Lower leg skin (tissue), 4 donors: ENCODE measurements around the gene MYO5A. TPM values are rescaled to one million over a fixed set of nuclear protein-coding genes. Genes with fewer than 3 reads are reported as not detected.
"Not testable (repeated sequence)": the region's sequence is repeated elsewhere in the genome, so short reads cannot be mapped to it uniquely, and the experiment has no call there.

Experiments used
- DNase-seq, 2 donors: peaks; one replicate each; pipeline ENCODE4 v3.0.0-alpha.2; 2019; ENCODE audit warnings: low spot score in 2 of 2
- H3K4me3 ChIP-seq: fragments of 200-600 bp; sonication (generic); 2 replicates; pipeline ENCODE4 v1.5.1; 2017; ENCODE audit warnings: mild to moderate bottlenecking, low read depth; ENCODE audit not compliant: poor library complexity, severe bottlenecking
- CTCF ChIP-seq, 3 donors: fragments of 450-650 bp; IDR thresholded peaks; one replicate each; pipeline ENCODE4 v1.5.1; 2016; ENCODE audit warnings: antibody characterized with exemption in 3 of 3, mild to moderate bottlenecking in 3 of 3, moderate library complexity in 2 of 3
- POLR2A ChIP-seq, 2 donors: fragments of 450-650 bp; IDR thresholded peaks; one replicate each; pipeline ENCODE4 v1.6.1; 2016 to 2017; ENCODE audit warnings: antibody characterized with exemption in 2 of 2, mild to moderate bottlenecking in 1 of 2, moderate library complexity in 1 of 2
- WGBS, 2 donors: methylation state at CpG; one replicate each; pipeline ENCODE4 v1.1.5; 2018; 5-methylcytosine and 5-hydroxymethylcytosine counted together
- intact Hi-C: fragments of 100-400 bp; cut with DNase I; formaldehyde crosslinking; loops from one replicate; pipeline ENCODE4 v1.15.0; 2023; ENCODE audit warnings: low total_unique reads
- total RNA-seq, 4 donors: library from RNA; depleted of rRNA; stranded (reverse); fragments of >200 nt; gene quantifications; one replicate each; pipeline ENCODE4 v1.1.0, GENCODE V29; 2016

MYO5A gene
- total RNA-seq, 4 donors from 2014 or later, result 28.0 to 45.1 (median 37.8) TPM

GRCh38 chr15:52496776-52497470 lies 31.8 kb downstream of the MYO5A start:
- TF ChIP-seq POLR2A (IDR thresholded peaks at IDR 0.05) (no peak), CTCF (IDR thresholded peaks at IDR 0.05) (no peak)
- intact Hi-C loops, result no loop called here
- H3K4me3 ChIP-seq, result no peak overlapping the region
- WGBS, 2 donors, result 46 to 55% methylated on average over 6 of the region's 6 CpGs
- no peak for DNase-seq

GRCh38 chr15:52496175-52496574 lies 32.5 kb downstream of the MYO5A start:
- TF ChIP-seq POLR2A (IDR thresholded peaks at IDR 0.05), result no peak
- no peak for TF ChIP-seq CTCF (IDR thresholded peaks at IDR 0.05)
- intact Hi-C loops, result no loop called here
- DNase-seq, result no peak
- WGBS, 2 donors, result 66% methylated on average over 4 of the region's 4 CpGs
- H3K4me3 ChIP-seq, result no peak overlapping the region

- H3K4me3 ChIP-seq, result no peak overlapping the region
- intact Hi-C loops, result no loop called here
- no peak for DNase-seq
- no peak for TF ChIP-seq CTCF (IDR thresholded peaks at IDR 0.05)
- no peak for TF ChIP-seq POLR2A (IDR thresholded peaks at IDR 0.05)
Observed at GRCh38 chr15:52495125-52495524, 33.6 kb downstream of the MYO5A start.

- 91 to 96% methylated on average over 3 of the region's 3 CpGs for WGBS, 2 donors
Observed at GRCh38 chr15:52493968-52494367, 34.7 kb downstream of the MYO5A start.

GRCh38 chr15:52492132-52492531 lies 36.5 kb downstream of the MYO5A start:
- no peak overlapping the region for H3K4me3 ChIP-seq
- 45 to 49% methylated on average over 4 of the region's 4 CpGs for WGBS, 2 donors
- intact Hi-C loops, result no loop called here
- DNase-seq, result no peak
- TF ChIP-seq CTCF (IDR thresholded peaks at IDR 0.05) (no peak), POLR2A (IDR thresholded peaks at IDR 0.05) (no peak)

More at GRCh38 chr15:52493968-52494367, 34.7 kb downstream of the MYO5A start:
- DNase-seq, result no peak
- H3K4me3 ChIP-seq, result no peak overlapping the region
- intact Hi-C loops, result no loop called here
- TF ChIP-seq CTCF (IDR thresholded peaks at IDR 0.05) (no peak), POLR2A (IDR thresholded peaks at IDR 0.05) (no peak)

- DNase-seq, result no peak
- intact Hi-C loops, result no loop called here
- 15 to 26% methylated on average over 4 of the region's 4 CpGs for WGBS, 2 donors
- H3K4me3 ChIP-seq, result no peak overlapping the region
- TF ChIP-seq CTCF (IDR thresholded peaks at IDR 0.05) (no peak), POLR2A (IDR thresholded peaks at IDR 0.05) (no peak)
Observed at GRCh38 chr15:52491472-52491871, 37.2 kb downstream of the MYO5A start.

- not testable (repeated sequence) for DNase-seq
Observed at GRCh38 chr15:52489430-52489829, 39.2 kb downstream of the MYO5A start.

More at GRCh38 chr15:52489430-52489829, 39.2 kb downstream of the MYO5A start:
- intact Hi-C loops, result loop anchor here (5.0 kb wide), 1 partner anchor 67 kb away; no protein-coding TSS in a partner anchor
- 90 to 91% methylated on average over 4 of the region's 4 CpGs for WGBS, 2 donors
- H3K4me3 ChIP-seq, result not testable (repeated sequence)
